ENCODE measurements around the gene CASP2. TPM values are rescaled to one million over a fixed set of nuclear protein-coding genes. Genes with fewer than 3 reads are reported as not detected.

CASP2 gene
- total RNA-seq, 1 experiment from 2014 or later, result 64.1 TPM

GRCh38 chr7:143265017-143265693 is 23.0 kb upstream of the CASP2 start:
- Histone ChIP-seq H2AFZ (ENCODE audit: low read depth, low read length, poor library complexity, severe bottlenecking) (no peak overlapping the region), H3K9ac (ENCODE audit: low read length) (no peak overlapping the region), H3K79me2 (ENCODE audit: insufficient read depth, low read length) (peaks cover 11% of the 10 kb centered on the region; the same call in 1 of the 2 replicates), H3K27me3 (ENCODE audit: insufficient read depth, low read length) (no peaks in the 10 kb centered on the region), H3K4me2 (ENCODE audit: low read length) (no peak overlapping the region), H4K20me1 (ENCODE audit: insufficient read depth) (no peaks in the 10 kb centered on the region), H3K9me3 (ENCODE audit: control insufficient read depth in 1 of 2, insufficient read depth in 1 of 2, low read depth in 1 of 2, low read length in 2 of 2) (no peaks in the 10 kb centered on the region), H3K27ac (ENCODE audit: low read depth, low read length) (no peak overlapping the region), H3K9me2 (ENCODE audit: insufficient read depth) (no peaks in the 10 kb centered on the region), H3K4me1 (ENCODE audit: control insufficient read depth in 1 of 2, insufficient read depth in 2 of 2, low read length in 2 of 2) (peaks cover 3 to 18% of the 10 kb centered on the region in 2 experiments; a peak in 3 of 4 replicates), H3K4me3 (replicated peaks in 1 of 2; ENCODE audit: low read depth in 1 of 2, low read length in 2 of 2) (no peak overlapping the region), H3K36me3 (ENCODE audit: control insufficient read depth in 1 of 2, insufficient read depth in 2 of 2, low read length in 2 of 2) (peaks cover 5 to 10% of the 10 kb centered on the region in 2 experiments; a peak in 3 of 4 replicates)
- ATAC-seq (no peak), DNase-seq (ENCODE audit: low read depth, low spot score) (no peak)
- CTCF ChIA-PET, result no interaction called here
- intact Hi-C loops (cut with micrococcal nuclease), result loop anchor here (2.0 kb wide), 1 partner anchor 20 kb away; the partner anchor contains the start of gene TMEM139
- POLR2A ChIA-PET, result no interaction called here
- RAD21 ChIA-PET (ENCODE audit: low non-redundant PET in 1 of 2, low total read pairs in 2 of 2, uncharacterized antibody in 2 of 2, unreplicated experiment in 2 of 2), result no interaction called here
- BruUV-seq (replicated peaks), result no TSS peak
- TF ChIP-seq EZH2 (IDR thresholded peaks at IDR 0.05) (no peak), MAX (IDR thresholded peaks at IDR 0.05) (no peak), CEBPB (IDR thresholded peaks at IDR 0.05; ENCODE audit: low read depth) (no peak), SP1 (IDR thresholded peaks at IDR 0.05; ENCODE audit: low read depth) (no peak), SRF (IDR thresholded peaks at IDR 0.05; ENCODE audit: low read depth) (no peak), ZNF274 (IDR thresholded peaks at IDR 0.05; ENCODE audit: low read depth, low read length) (no peak), CBX3 (IDR thresholded peaks at IDR 0.05; ENCODE audit: low read depth) (no peak), TCF7L2 (IDR thresholded peaks at IDR 0.05; ENCODE audit: borderline replicate concordance, extremely low read depth, insufficient read depth, insufficient read length) (no peak), YY1 (IDR thresholded peaks at IDR 0.05; ENCODE audit: extremely low read depth, insufficient replicate concordance, low read depth, low read length) (no peak), EGR1 (IDR thresholded peaks at IDR 0.05; ENCODE audit: low read depth) (no peak)

GRCh38 chr7:143269251-143269650 is 18.9 kb upstream of the CASP2 start:
- ChIA-PET RAD21 (ENCODE audit: low non-redundant PET in 1 of 2, low total read pairs in 2 of 2, uncharacterized antibody in 2 of 2, unreplicated experiment in 2 of 2) (no interaction called here), POLR2A (no interaction called here), CTCF (no interaction called here)
- Histone ChIP-seq H3K27ac (ENCODE audit: low read depth, low read length) (no peak overlapping the region), H4K20me1 (ENCODE audit: insufficient read depth) (no peaks in the 10 kb centered on the region), H3K27me3 (ENCODE audit: insufficient read depth, low read length) (no peaks in the 10 kb centered on the region), H3K36me3 (ENCODE audit: control insufficient read depth in 1 of 2, insufficient read depth in 2 of 2, low read length in 2 of 2) (peaks cover 5 to 10% of the 10 kb centered on the region in 2 experiments; a peak in 3 of 4 replicates), H2AFZ (ENCODE audit: low read depth, low read length, poor library complexity, severe bottlenecking) (no peak overlapping the region), H3K9me2 (ENCODE audit: insufficient read depth) (no peaks in the 10 kb centered on the region), H3K9ac (ENCODE audit: low read length) (no peak overlapping the region), H3K4me2 (ENCODE audit: low read length) (no peak overlapping the region), H3K79me2 (ENCODE audit: insufficient read depth, low read length) (peaks cover 4% of the 10 kb centered on the region; the same call in 1 of the 2 replicates), H3K9me3 (ENCODE audit: control insufficient read depth in 1 of 2, insufficient read depth in 1 of 2, low read depth in 1 of 2, low read length in 2 of 2) (no peaks in the 10 kb centered on the region), H3K4me3 (replicated peaks in 1 of 2; ENCODE audit: low read depth in 1 of 2, low read length in 2 of 2) (no peak overlapping the region), H3K4me1 (ENCODE audit: control insufficient read depth in 1 of 2, insufficient read depth in 2 of 2, low read length in 2 of 2) (peaks cover 0 to 4% of the 10 kb centered on the region in 2 experiments; a peak in 1 of 4 replicates)
- no peak for TF ChIP-seq CBX3 (IDR thresholded peaks at IDR 0.05; ENCODE audit: low read depth)
- no peak for TF ChIP-seq EZH2 (IDR thresholded peaks at IDR 0.05)
- TF ChIP-seq MAX (IDR thresholded peaks at IDR 0.05), result no peak
- no peak for TF ChIP-seq EGR1 (IDR thresholded peaks at IDR 0.05; ENCODE audit: low read depth)
- no peak for TF ChIP-seq YY1 (IDR thresholded peaks at IDR 0.05; ENCODE audit: extremely low read depth, insufficient replicate concordance, low read depth, low read length)
- no peak for TF ChIP-seq POLR2AphosphoS5 (IDR thresholded peaks at IDR 0.05; ENCODE audit: low read depth, low read length)
- no peak for TF ChIP-seq CEBPB (IDR thresholded peaks at IDR 0.05; ENCODE audit: low read depth)
- no peak for TF ChIP-seq EZH2phosphoT487 (IDR thresholded peaks at IDR 0.05; ENCODE audit: borderline replicate concordance)
- no peak for TF ChIP-seq TCF7L2 (IDR thresholded peaks at IDR 0.05; ENCODE audit: borderline replicate concordance, extremely low read depth, insufficient read depth, insufficient read length)
- ATAC-seq (no peak), DNase-seq (ENCODE audit: low read depth, low spot score) (no peak)
- intact Hi-C loops (cut with micrococcal nuclease), result no loop called here
- BruUV-seq (replicated peaks), result no TSS peak

Measured in HCT116 (cell line).